HG03442 (cell line): ENCODE data around the gene NACC2.
A peak's percentile ranks its signal among the peaks of the same experiment; 100 is the strongest.
"Not testable (repeated sequence)": the region's sequence is repeated elsewhere in the genome, so short reads cannot be mapped to it uniquely, and the experiment has no call there.

Experiments
- ATAC-seq: cut with Tn5 transposase; IDR thresholded peaks from one replicate; pipeline ENCODE4 v1.9.1; 2021; ENCODE audit warnings: mild to moderate bottlenecking, moderate library complexity; ENCODE audit not compliant: unreplicated experiment

Gene NACC2

GRCh38 chr9:136111190-136111589, 16.1 kb upstream of the NACC2 start:
- no peak for ATAC-seq

GRCh38 chr9:136110082-136111061, 15.3 kb upstream of the NACC2 start:
- ATAC-seq: no peak

GRCh38 chr9:136109351-136110081, 14.4 kb upstream of the NACC2 start:
- ATAC-seq: peak; percentile 71

GRCh38 chr9:136108648-136109266, 13.7 kb upstream of the NACC2 start:
- ATAC-seq: no peak

GRCh38 chr9:136107953-136108647, 13.0 kb upstream of the NACC2 start:
- no peak for ATAC-seq

- ATAC-seq: no peak
Observed at GRCh38 chr9:136107155-136107952, 12.3 kb upstream of the NACC2 start.

GRCh38 chr9:136105398-136106135, 10.5 kb upstream of the NACC2 start:
- ATAC-seq: no peak

GRCh38 chr9:136104916-136105315, 9.8 kb upstream of the NACC2 start:
- no peak for ATAC-seq

- no peak for ATAC-seq
Observed at GRCh38 chr9:136104488-136104800, 9.4 kb upstream of the NACC2 start.

- no peak for ATAC-seq
Observed at GRCh38 chr9:136103651-136104487, 8.8 kb upstream of the NACC2 start.

GRCh38 chr9:136101615-136102074, 6.6 kb upstream of the NACC2 start:
- ATAC-seq: not testable (repeated sequence)

GRCh38 chr9:136100700-136101614, 5.9 kb upstream of the NACC2 start:
- ATAC-seq: no peak

- no peak for ATAC-seq
Observed at GRCh38 chr9:136099542-136099941, 4.5 kb upstream of the NACC2 start.

- ATAC-seq: no peak
Observed at GRCh38 chr9:136098844-136099243, 3.8 kb upstream of the NACC2 start.

GRCh38 chr9:136098210-136098609, 3.1 kb upstream of the NACC2 start:
- no peak for ATAC-seq

- ATAC-seq: no peak
Observed at GRCh38 chr9:136096505-136097001, 1.5 kb upstream of the NACC2 start.
